ENCODE results near the gene KCNIP4.

KCNIP4 gene

GRCh38 chr4:21191317-21191716 is 757.3 kb downstream of the KCNIP4 start:
- DNase-seq (ENCODE audit: low read depth in 2 of 2) = no peak

GRCh38 chr4:21184788-21185187 is 763.8 kb downstream of the KCNIP4 start:
- DNase-seq (ENCODE audit: low read depth in 2 of 2) = no peak

DNA sequence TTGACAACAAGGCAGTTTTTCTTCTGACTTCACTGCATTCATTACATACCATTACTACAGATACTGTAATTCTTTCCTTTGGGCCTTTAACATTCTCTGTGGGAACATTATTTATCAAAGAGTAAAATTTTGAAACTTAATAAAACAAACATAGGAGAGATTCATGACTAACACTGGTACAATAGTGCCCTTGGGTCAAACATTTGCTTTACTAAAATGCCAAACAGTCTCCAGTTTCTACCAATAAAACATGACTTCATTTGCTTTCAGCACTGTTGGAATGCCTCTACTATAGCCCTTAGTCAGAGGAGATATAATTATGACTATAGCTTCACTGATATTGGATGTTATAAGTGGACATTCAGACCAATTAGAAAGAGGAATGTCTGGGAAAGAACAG is 766.9 kb downstream of the KCNIP4 start:
- DNase-seq (ENCODE audit: low read depth in 2 of 2) = no peak

- no peak for DNase-seq (ENCODE audit: low read depth in 2 of 2)
Observed at GRCh38 chr4:21177871-21178270, 770.7 kb downstream of the KCNIP4 start.

DNA sequence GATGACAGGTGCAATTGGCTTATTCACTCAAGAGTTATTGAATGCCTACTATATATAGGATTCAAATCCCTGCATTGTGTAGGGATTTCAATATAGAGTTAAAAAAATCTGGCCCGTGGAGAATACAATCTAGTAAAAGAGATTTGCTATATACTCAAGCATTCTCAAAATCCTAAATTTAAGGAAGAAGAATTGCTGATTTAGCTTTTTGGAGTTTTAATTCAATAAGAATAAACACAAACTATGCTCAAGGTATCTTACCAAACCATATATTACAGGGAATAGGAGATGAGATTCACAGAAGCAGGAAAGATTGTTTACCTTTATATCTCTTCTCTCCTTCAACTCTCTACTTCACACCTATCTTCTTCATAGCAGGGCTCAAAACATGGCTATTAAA is 771.5 kb downstream of the KCNIP4 start:
- DNase-seq (ENCODE audit: low read depth in 2 of 2) = no peak

- DNase-seq (ENCODE audit: low read depth in 2 of 2) = no peak
Observed at GRCh38 chr4:21167711-21168110, 780.9 kb downstream of the KCNIP4 start.

DNA sequence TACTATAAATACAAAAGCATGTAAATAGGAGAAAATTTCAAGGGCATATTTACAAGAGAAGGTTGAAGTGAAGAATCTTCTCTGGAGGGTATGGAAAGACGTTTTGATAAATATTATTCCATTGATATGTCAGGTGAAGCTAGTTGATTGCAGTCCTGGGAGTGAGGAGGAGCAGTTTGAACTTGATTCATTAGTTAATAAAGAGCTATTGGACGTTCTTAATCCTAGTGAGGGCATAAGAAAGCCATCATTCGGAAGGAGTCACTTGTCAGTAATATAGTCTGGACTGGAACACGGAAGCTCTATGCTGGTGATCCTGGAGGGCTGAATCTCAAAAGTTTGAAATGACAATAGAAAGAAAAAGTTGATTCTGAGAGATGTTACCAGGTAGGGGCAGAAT is 793.2 kb downstream of the KCNIP4 start:
- no peak for DNase-seq (ENCODE audit: low read depth in 2 of 2)

GRCh38 chr4:21139327-21139726 is 809.2 kb downstream of the KCNIP4 start:
- DNase-seq (ENCODE audit: low read depth in 2 of 2) = no peak

GRCh38 chr4:21136051-21136630 is 812.4 kb downstream of the KCNIP4 start:
- no peak for DNase-seq (ENCODE audit: low read depth in 2 of 2)

DNA sequence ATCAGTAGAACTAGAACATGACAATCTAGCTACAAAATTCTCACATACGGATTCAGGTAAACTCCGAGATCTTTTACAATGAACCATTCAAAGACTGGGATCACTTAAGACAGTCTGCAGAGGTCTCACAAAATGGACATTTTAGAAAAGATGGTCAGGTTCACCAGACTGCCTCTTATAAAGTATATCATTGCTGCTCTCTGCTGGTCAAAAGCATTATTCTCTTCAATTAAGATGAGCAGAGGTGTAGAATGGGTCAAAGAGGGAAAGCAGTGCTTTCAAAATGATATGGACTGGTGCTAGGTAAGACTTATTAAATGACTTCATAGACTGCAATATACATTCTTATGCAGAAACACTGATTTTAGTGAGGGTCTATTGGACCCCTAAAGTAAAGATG is 813.6 kb downstream of the KCNIP4 start:
- no peak for DNase-seq (ENCODE audit: low read depth in 2 of 2)

GRCh38 chr4:21130606-21131005 is 818.0 kb downstream of the KCNIP4 start:
- no peak for DNase-seq (ENCODE audit: low read depth in 2 of 2)

DNA sequence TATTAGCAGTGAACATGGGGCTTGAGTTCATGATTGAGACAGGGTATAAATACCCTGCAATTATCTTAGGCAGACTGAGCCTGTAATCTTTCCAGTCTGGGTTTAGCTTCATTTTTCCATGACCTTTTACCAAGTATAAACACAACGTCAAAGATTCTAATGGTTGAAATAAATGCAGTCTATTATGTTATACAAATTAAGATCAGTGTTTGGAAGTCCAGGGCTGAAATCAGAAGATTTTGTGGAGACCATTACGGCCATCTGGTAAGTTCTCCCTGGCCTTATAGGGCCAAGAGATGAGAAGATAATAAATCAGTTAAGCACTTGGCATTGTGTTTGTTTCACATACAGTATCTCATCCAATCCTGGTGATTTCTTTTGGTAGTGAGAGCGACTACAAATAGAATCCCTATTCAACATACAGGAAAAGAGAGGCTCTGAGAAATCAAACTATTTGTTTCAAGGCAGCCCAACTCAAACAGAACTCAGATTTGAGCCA is 822.5 kb downstream of the KCNIP4 start:
- no peak for DNase-seq (ENCODE audit: low read depth in 2 of 2)

DNA sequence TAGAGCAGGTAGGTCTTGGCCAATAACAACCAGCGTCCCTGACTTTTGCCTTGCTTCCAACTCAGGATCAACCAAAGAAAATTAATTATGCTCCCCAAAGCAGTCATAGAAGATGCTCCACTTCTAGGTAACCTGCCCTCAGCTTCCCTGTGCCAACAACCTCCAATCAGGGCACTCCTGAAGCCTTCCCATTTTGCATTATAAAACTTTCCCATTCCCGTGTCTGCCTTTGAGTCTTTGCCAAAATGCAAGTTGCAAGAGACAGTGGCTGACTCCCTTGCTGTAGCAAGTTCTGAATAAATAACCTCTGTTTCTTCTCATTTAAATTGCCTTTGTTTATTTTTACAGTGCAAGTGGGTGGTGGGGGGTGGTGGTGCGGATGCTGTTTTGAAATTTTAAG is 830.3 kb downstream of the KCNIP4 start:
- DNase-seq (ENCODE audit: low read depth in 2 of 2) = no peak

- DNase-seq (ENCODE audit: low read depth in 2 of 2) = no peak
Observed at GRCh38 chr4:21117541-21118180, 830.9 kb downstream of the KCNIP4 start.

- no peak for DNase-seq (ENCODE audit: low read depth in 2 of 2)
Observed at GRCh38 chr4:21113496-21114223, 834.9 kb downstream of the KCNIP4 start.

GRCh38 chr4:21102667-21103066 is 845.9 kb downstream of the KCNIP4 start:
- DNase-seq (ENCODE audit: low read depth in 2 of 2) = no peak

- no peak for DNase-seq (ENCODE audit: low read depth in 2 of 2)
Observed at GRCh38 chr4:21097865-21098264, 850.7 kb downstream of the KCNIP4 start.

- no peak for DNase-seq (ENCODE audit: low read depth in 2 of 2)
Observed at GRCh38 chr4:21097026-21097425, 851.5 kb downstream of the KCNIP4 start.

- DNase-seq (ENCODE audit: low read depth in 2 of 2) = no peak
Observed at GRCh38 chr4:21092531-21092930, 856.0 kb downstream of the KCNIP4 start.

- DNase-seq (ENCODE audit: low read depth in 2 of 2) = no peak
Observed at GRCh38 chr4:21090094-21090666, 858.4 kb downstream of the KCNIP4 start.

- no peak for DNase-seq (ENCODE audit: low read depth in 2 of 2)
Observed at GRCh38 chr4:21083413-21083812, 865.2 kb downstream of the KCNIP4 start.

DNA sequence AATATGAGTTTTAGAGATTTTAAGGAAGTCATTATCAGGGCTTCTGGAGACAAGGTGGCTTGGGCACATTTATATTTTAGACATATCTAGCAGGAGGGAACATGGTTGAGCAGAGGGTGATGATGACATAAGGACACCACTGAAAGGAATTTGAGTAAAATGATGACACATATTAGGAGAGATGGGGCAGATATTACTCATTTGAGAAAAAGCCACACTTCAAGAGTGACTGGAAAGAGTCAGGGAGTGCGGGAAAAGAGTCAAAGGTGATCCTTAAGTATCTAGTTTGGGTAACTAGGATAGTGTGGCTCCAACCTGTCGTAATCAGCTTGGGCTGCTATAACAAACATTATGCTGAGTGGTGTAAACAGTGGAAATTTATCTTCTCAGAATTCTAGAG is 870.6 kb downstream of the KCNIP4 start:
- DNase-seq (ENCODE audit: low read depth in 2 of 2) = no peak

GRCh38 chr4:21067351-21067750 is 881.2 kb downstream of the KCNIP4 start:
- DNase-seq (ENCODE audit: low read depth in 2 of 2) = no peak
